H1 (cell line): ENCODE measurements around the gene LHFPL2. TPM values are rescaled to one million over a fixed set of nuclear protein-coding genes. Genes with fewer than 3 reads are reported as not detected.

Experiments
- CTCF ChIA-PET: fragments of 300-600 bp; sonication (Branson Sonifier 250); formaldehyde crosslinking; loops from one replicate; lab custom pipeline; 2021; ENCODE audit not compliant: partially characterized antibody; lab: Charles Lee
- POLR2A ChIA-PET: fragments of 300-600 bp; sonication (Branson Sonifier 250); formaldehyde crosslinking; loops from one replicate; lab custom pipeline; 2021; ENCODE audit warnings: inconsistent platforms; ENCODE audit not compliant: partially characterized antibody; lab: Charles Lee
- DNase-seq, 2 experiments: peaks; one replicate each; pipeline versions ENCODE4 v3.0.0 to v3.0.0-alpha.2; 2010 to 2022; ENCODE audit warnings: low spot score in 2 of 2, low read depth in 1 of 2, mixed read lengths in 1 of 2
- FAIRE-seq: peaks from 2 replicates; lab custom pipeline; 2011; peaks lifted over from hg19 to GRCh38; lab: Jason Lieb, UNC
- H2AFZ ChIP-seq: 2 replicates; pipeline ENCODE4 v1.8.1; 2012; ENCODE audit warnings: low read length, inconsistent platforms
- H2AK5ac ChIP-seq: 2 replicates; pipeline ENCODE4 v1.6.1; 2013; ENCODE audit warnings: low read depth, low read length
- H2BK120ac ChIP-seq: replicated peaks from 2 replicates; pipeline ENCODE3; 2013; ENCODE audit warnings: low read depth, low read length, inconsistent platforms
- H2BK12ac ChIP-seq: 2 replicates; pipeline ENCODE4 v1.6.1; 2013; ENCODE audit warnings: low read depth, low read length
- H2BK15ac ChIP-seq: 2 replicates; pipeline ENCODE4 v1.6.1; 2013; ENCODE audit warnings: low read length
- H2BK20ac ChIP-seq: 2 replicates; pipeline ENCODE4 v1.6.1; 2013; ENCODE audit warnings: low read length
- H2BK5ac ChIP-seq: 2 replicates; pipeline ENCODE4 v1.6.1; 2013; ENCODE audit warnings: low read depth, low read length
- H3K14ac ChIP-seq: 2 replicates; pipeline ENCODE4 v1.6.1; 2013; ENCODE audit warnings: inconsistent platforms; ENCODE audit not compliant: insufficient read length
- H3K18ac ChIP-seq: 2 replicates; pipeline ENCODE4 v1.6.1; 2013; ENCODE audit warnings: low read length; ENCODE audit errors: extremely low read depth
- H3K23ac ChIP-seq: 2 replicates; pipeline ENCODE4 v1.6.1; 2013; ENCODE audit warnings: inconsistent platforms; ENCODE audit not compliant: insufficient read length
- H3K23me2 ChIP-seq: 2 replicates; pipeline ENCODE4 v1.6.1; 2013; ENCODE audit warnings: low read depth, low read length
- H3K27ac ChIP-seq: 2 replicates; pipeline ENCODE4 v1.6.1; 2011; ENCODE audit warnings: low read depth, low read length, inconsistent platforms
- H3K27me3 ChIP-seq, 4 experiments: replicated peaks in 1 of 4; 1 replicate in 1 of 4; 2 replicates in 3 of 4; pipeline versions ENCODE4 v1.6.1 to v1.8.1; 2011 to 2013; ENCODE audit warnings: low read length in 3 of 4, mild to moderate bottlenecking in 3 of 4, inconsistent platforms in 2 of 4, mixed read lengths in 2 of 4, moderate library complexity in 1 of 4; ENCODE audit not compliant: control insufficient read depth in 3 of 4, insufficient read depth in 3 of 4; ENCODE audit errors: extremely low read depth in 1 of 4
- H3K36me3 ChIP-seq, 4 experiments: 2 replicates each; pipeline versions ENCODE4 v1.6.1 to v1.8.1; 2011 to 2013; ENCODE audit warnings: mild to moderate bottlenecking in 4 of 4, low read length in 3 of 4, moderate library complexity in 2 of 4, control low read depth in 1 of 4, inconsistent platforms in 1 of 4; ENCODE audit not compliant: insufficient read depth in 4 of 4, control insufficient read depth in 2 of 4
- H3K4ac ChIP-seq: replicated peaks from 2 replicates; pipeline ENCODE3; 2013; ENCODE audit warnings: low read length, low read depth, mixed read lengths, inconsistent platforms; ENCODE audit not compliant: insufficient read length
- H3K4me1 ChIP-seq, 4 experiments: replicated peaks in 1 of 4; 1 replicate in 1 of 4; 2 replicates in 3 of 4; pipeline versions ENCODE4 v1.6.1 to v1.8.1; 2011 to 2013; ENCODE audit warnings: low read length in 3 of 4, inconsistent platforms in 2 of 4, mixed read lengths in 1 of 4; ENCODE audit not compliant: insufficient read depth in 4 of 4, control insufficient read depth in 3 of 4
- H3K4me2 ChIP-seq, 2 experiments: 2 replicates each; pipeline versions ENCODE4 v1.6.1 to v1.8.1; 2011 to 2013; ENCODE audit warnings: low read depth in 2 of 2, low read length in 2 of 2, control low read depth in 1 of 2, inconsistent platforms in 1 of 2, mild to moderate bottlenecking in 1 of 2; ENCODE audit not compliant: insufficient read depth in 1 of 2
- H3K4me3 ChIP-seq, 4 experiments: fragments of 200-600, 300-600 bp in 1 of 4; sonication (generic), shearing (Covaris generic), sonication (Bioruptor Twin) in 1 of 4; 2 replicates each; pipeline versions ENCODE4 v1.5.1 to v1.8.1; 2011 to 2016; ENCODE audit warnings: low read length in 4 of 4, low read depth in 3 of 4, control low read depth in 2 of 4, inconsistent platforms in 2 of 4, mild to moderate bottlenecking in 2 of 4, mixed read lengths in 1 of 4, moderate library complexity in 1 of 4; ENCODE audit not compliant: insufficient read depth in 2 of 4; ENCODE audit errors: extremely low read depth in 1 of 4
- H3K56ac ChIP-seq: replicated peaks from 2 replicates; pipeline ENCODE3; 2013; ENCODE audit warnings: low read depth, mild to moderate bottlenecking, mixed read lengths, low read length, inconsistent platforms; ENCODE audit not compliant: insufficient read length
- H3K79me1 ChIP-seq: 2 replicates; pipeline ENCODE4 v1.6.1; 2013; ENCODE audit warnings: low read depth, low read length, control low read depth
- H3K79me2 ChIP-seq, 2 experiments: 2 replicates each; pipeline versions ENCODE4 v1.6.1 to v1.8.1; 2012 to 2013; ENCODE audit warnings: low read length in 2 of 2, mild to moderate bottlenecking in 2 of 2, inconsistent platforms in 1 of 2; ENCODE audit not compliant: insufficient read depth in 2 of 2, control insufficient read depth in 1 of 2
- H3K9ac ChIP-seq, 4 experiments: replicated peaks in 1 of 4; 1 replicate in 1 of 4; 2 replicates in 3 of 4; pipeline versions ENCODE4 v1.6.1 to v1.8.1; 2011 to 2013; ENCODE audit warnings: low read depth in 3 of 4, low read length in 3 of 4, control low read depth in 2 of 4, mild to moderate bottlenecking in 2 of 4, moderate library complexity in 2 of 4, inconsistent platforms in 1 of 4; ENCODE audit errors: extremely low read depth in 1 of 4
- H3K9me3 ChIP-seq, 2 experiments: 2 replicates each; pipeline versions ENCODE4 v1.6.1 to v1.8.1; 2012 to 2013; ENCODE audit warnings: mild to moderate bottlenecking in 2 of 2, moderate library complexity in 2 of 2, control low read depth in 1 of 2, inconsistent platforms in 1 of 2, low read depth in 1 of 2, low read length in 1 of 2, mixed read lengths in 1 of 2; ENCODE audit not compliant: insufficient read depth in 2 of 2
- H4K20me1 ChIP-seq, 2 experiments: replicated peaks in 1 of 2; 2 replicates each; pipeline versions ENCODE3 to v1.8.1; 2011 to 2013; ENCODE audit warnings: inconsistent platforms in 2 of 2, low read length in 2 of 2, mild to moderate bottlenecking in 1 of 2; ENCODE audit not compliant: insufficient read depth in 2 of 2, control insufficient read depth in 1 of 2
- H4K5ac ChIP-seq: 2 replicates; pipeline ENCODE4 v1.6.1; 2013; ENCODE audit warnings: low read length, low read depth, mixed read lengths, inconsistent platforms; ENCODE audit not compliant: insufficient read length
- H4K8ac ChIP-seq: 2 replicates; pipeline ENCODE4 v1.8.0; 2013; ENCODE audit warnings: mild to moderate bottlenecking, moderate library complexity, low read length, inconsistent platforms; ENCODE audit not compliant: insufficient read depth; ENCODE audit errors: extremely low read depth
- H4K91ac ChIP-seq: replicated peaks from 2 replicates; pipeline ENCODE3; 2013; ENCODE audit warnings: low read length, mixed read lengths, inconsistent platforms; ENCODE audit not compliant: insufficient read length
- BACH1 ChIP-seq: IDR thresholded peaks from 2 replicates; pipeline ENCODE4 v1.6.1; 2012; ENCODE audit warnings: low read length, improper control_type of control experiment
- CTCF ChIP-seq, 3 experiments: IDR thresholded peaks; 1 replicate in 2 of 3; 2 replicates in 1 of 3; pipeline versions ENCODE4 v1.5.1 to v1.6.1; 2011; ENCODE audit warnings: low read length in 3 of 3, mild to moderate bottlenecking in 3 of 3, inconsistent platforms in 2 of 3, low read depth in 1 of 3, moderate library complexity in 1 of 3; ENCODE audit not compliant: insufficient read depth in 1 of 3; ENCODE audit errors: control extremely low read depth in 1 of 3
- EGR1 ChIP-seq: IDR thresholded peaks from 2 replicates; pipeline ENCODE4 v1.6.1; 2011; ENCODE audit warnings: low read depth, low read length, borderline replicate concordance
- JUN ChIP-seq: IDR thresholded peaks from 2 replicates; pipeline ENCODE4 v1.6.1; 2011; ENCODE audit warnings: low read depth, mild to moderate bottlenecking, improper control_type of control experiment, low read length
- MAX ChIP-seq: IDR thresholded peaks from 2 replicates; pipeline ENCODE4 v1.6.1; 2012; ENCODE audit warnings: inconsistent platforms
- RAD21 ChIP-seq, 2 experiments: IDR thresholded peaks in 1 of 2; conservative IDR thresholded peaks in 1 of 2; 2 replicates each; pipeline ENCODE4 v1.6.1; 2011; ENCODE audit warnings: low read depth in 2 of 2, low read length in 2 of 2, improper control_type of control experiment in 1 of 2, inconsistent platforms in 1 of 2, mild to moderate bottlenecking in 1 of 2, moderate library complexity in 1 of 2
- SIN3A ChIP-seq, 2 experiments: IDR thresholded peaks in 1 of 2; conservative IDR thresholded peaks in 1 of 2; 2 replicates each; pipeline ENCODE4 v1.6.1; 2011 to 2012; ENCODE audit warnings: low read length in 2 of 2, improper control_type of control experiment in 1 of 2, low read depth in 1 of 2, mild to moderate bottlenecking in 1 of 2
- SP4 ChIP-seq: IDR thresholded peaks from 2 replicates; pipeline ENCODE4 v1.6.1; 2012; ENCODE audit warnings: low read length, inconsistent platforms
- TAF7 ChIP-seq: optimal IDR thresholded peaks from 2 replicates; pipeline ENCODE3; 2011; ENCODE audit warnings: low read depth, mild to moderate bottlenecking, inconsistent platforms, low read length, moderate library complexity, borderline replicate concordance
- TEAD4 ChIP-seq: IDR thresholded peaks from 2 replicates; pipeline ENCODE4 v1.6.1; 2012; ENCODE audit warnings: low read depth, low read length, inconsistent platforms, mixed read lengths
- WGBS, 2 experiments: shearing (Covaris generic) in 1 of 2; methylation state at CpG; one replicate each; pipeline versions ENCODE4 v1.1.6 to v1.1.7; 2013 to 2015; ENCODE audit warnings: low lambda C conversion rate in 2 of 2, mixed read lengths in 2 of 2, inconsistent platforms in 1 of 2, low coverage in 1 of 2, missing lambda C conversion rate in 1 of 2; ENCODE audit not compliant: insufficient replicate concordance in 2 of 2, insufficient coverage in 1 of 2, insufficient read length in 1 of 2; ENCODE audit errors: extremely low coverage in 1 of 2, missing lambda C conversion rate in 1 of 2; 5-methylcytosine and 5-hydroxymethylcytosine counted together
- polyA plus RNA-seq, 7 experiments: library from polyadenylated mRNA; depleted of rRNA in 3 of 7; stranded (reverse) in 5 of 7; unstranded in 2 of 7; fragments of >200 nt in 5 of 7; fragments of 200-250 nt in 2 of 7; gene quantifications; 1 replicate in 5 of 7; 2 replicates in 1 of 7; 4 replicates in 1 of 7; pipeline versions ENCODE4 v1.2.1 to v1.2.3, GENCODE V29; 2011 to 2013; ENCODE audit warnings: missing spikeins in 2 of 7, mixed read lengths in 2 of 7
- total RNA-seq: library from RNA; stranded (reverse); fragmentation: NEBNext Ultra II Directional; extraction: Animal tissue kit (Norgen Biotek cat#: 25700); gene quantifications from 2 replicates; pipeline ENCODE4 v1.2.1, GENCODE V29; 2021

Gene LHFPL2
- total and polyA plus RNA-seq, 2 of the 8 experiments (the other 6 are each of a cell fraction or from before 2014, with no cell fraction given) = 9.6 to 43.0 TPM

- Histone ChIP-seq H4K5ac (no peak overlapping the region), H4K91ac (no peak overlapping the region), H3K79me2 (peaks cover 0 to 13% of the 10 kb centered on the region in 2 experiments; a peak in 1 of 4 replicates), H3K23me2 (no peaks in the 10 kb centered on the region), H2BK15ac (no peak overlapping the region), H3K4me3 (no peak overlapping the region), H3K27ac (no peak overlapping the region), H3K9me3 (no peaks in the 10 kb centered on the region), H2BK120ac (no peak overlapping the region), H4K20me1 (peaks cover 0 to 2% of the 10 kb centered on the region in 2 experiments), H4K8ac (no peak overlapping the region), H3K4me2 (no peak overlapping the region), H3K4me1 (peaks cover 0 to 2% (median 1%) of the 10 kb centered on the region in 4 experiments; a peak in 5 of 7 replicates), H3K56ac (no peak overlapping the region), H2AK5ac (no peak overlapping the region), H3K36me3 (no peaks in the 10 kb centered on the region), H3K18ac (no peak overlapping the region), H2BK5ac (no peak overlapping the region), H3K27me3 (no peaks in the 10 kb centered on the region), H3K14ac (no peak overlapping the region), H3K79me1 (peaks cover 4% of the 10 kb centered on the region; the same call in 1 of the 2 replicates), H3K9ac (no peak overlapping the region), H2BK12ac (no peak overlapping the region), H2AFZ (no peak overlapping the region), H2BK20ac (no peak overlapping the region), H3K23ac (no peak overlapping the region), H3K4ac (no peak overlapping the region)
- FAIRE-seq (no peak), DNase-seq (no peak)
- 83% methylated on average over 3 of the region's 3 CpGs; no CpG with 5 or more reads in 1 of the 2 experiments for WGBS, 2 experiments
- ChIA-PET POLR2A (no interaction called here), CTCF (interaction anchor here (1.0 to 1.1 kb wide), 2 partner anchors 17 to 533 kb away, joined by 3 to 5 read pairs; no protein-coding TSS in a partner anchor)
- peak; percentile 23 to 49; a peak in 3 of 4 replicates for TF ChIP-seq RAD21 (IDR thresholded peaks at IDR 0.05 in 1 of 2, conservative IDR thresholded peaks at IDR 0.05 in 1 of 2; ENCODE audit: low read depth in 2 of 2, low read length in 2 of 2)
- peak; percentile 45; the same call in 1 of the 2 replicates for TF ChIP-seq TEAD4
- no peak for TF ChIP-seq TAF7
- TF ChIP-seq SIN3A (conservative IDR thresholded peaks at IDR 0.05 in 1 of 2, IDR thresholded peaks at IDR 0.05 in 1 of 2; ENCODE audit: low read depth in 1 of 2, low read length in 2 of 2) = no peak
- TF ChIP-seq BACH1 = no peak
- TF ChIP-seq EGR1 = no peak
- no peak for TF ChIP-seq MAX
- no peak for TF ChIP-seq JUN
- TF ChIP-seq SP4 = no peak
- TF ChIP-seq CTCF (IDR thresholded peaks at IDR 0.05; ENCODE audit: control extremely low read depth in 1 of 3, insufficient read depth in 1 of 3, low read depth in 1 of 3, low read length in 3 of 3) = peak in 2 of 3 experiments; percentile 15 to 43; a peak in 2 of 4 replicates
Observed at GRCh38 chr5:78515670-78516069, 132.9 kb downstream of the LHFPL2 start.
